AG09309 (cell line): ENCODE measurements around the gene SLC4A11.

Experiments used
- DNase-seq: peaks from one replicate; pipeline ENCODE4 v3.0.0-alpha.2; 2010; ENCODE audit warnings: low read depth
- H3K4me3 ChIP-seq: 2 replicates; pipeline ENCODE4 v1.5.1; 2011; ENCODE audit warnings: mild to moderate bottlenecking, low read depth, low read length, moderate library complexity; ENCODE audit not compliant: control insufficient read depth
- CTCF ChIP-seq: IDR thresholded peaks from 2 replicates; pipeline ENCODE4 v1.5.1; 2011; ENCODE audit warnings: mild to moderate bottlenecking, low read depth, low read length, inconsistent platforms; ENCODE audit not compliant: insufficient read depth, control insufficient read depth; ENCODE audit errors: missing control alignments

The SLC4A11 gene

GRCh38 chr20:3242172-3242692, 3.2 kb upstream of the SLC4A11 start:
- no peak for TF ChIP-seq CTCF
- no peak overlapping the region for H3K4me3 ChIP-seq
- no peak for DNase-seq

GRCh38 chr20:3240776-3241363, 1.9 kb upstream of the SLC4A11 start:
- H3K4me3 ChIP-seq, result no peak overlapping the region; the same call in 1 of the 2 replicates
- DNase-seq, result no peak
- no peak for TF ChIP-seq CTCF

GRCh38 chr20:3239867-3240775, 1.1 kb upstream of the SLC4A11 start:
- peak overlapping the region; percentile 69 for H3K4me3 ChIP-seq
- no peak for DNase-seq
- no peak for TF ChIP-seq CTCF

- no peak for TF ChIP-seq CTCF
- peak overlapping the region; percentile 69 for H3K4me3 ChIP-seq
- DNase-seq, result no peak
Measured at GRCh38 chr20:3238616-3239025, 369 bp downstream of the SLC4A11 start.

- H3K4me3 ChIP-seq, result peak overlapping the region; percentile 69
Measured at GRCh38 chr20:3237958-3238615, 903 bp downstream of the SLC4A11 start.

More at GRCh38 chr20:3237958-3238615, 903 bp downstream of the SLC4A11 start:
- no peak for TF ChIP-seq CTCF
- no peak for DNase-seq
